Stimulated activated CD4-positive, alpha-beta T cell treated with anti-CD3 and anti-CD28 coated beads, TNF-alpha, amount 100 ng/mL, for 1 hour (primary cell): ENCODE measurements around the gene MAPK14.
"Not testable (repeated sequence)": the region's sequence is repeated elsewhere in the genome, so short reads cannot be mapped to it uniquely, and the experiment has no call there.

Source experiments
- DNase-seq, 3 donors: peaks; one replicate each; pipeline ENCODE4 v3.0.0-alpha.2; 2020; ENCODE audit warnings: low read depth in 3 of 3, low spot score in 1 of 3

MAPK14 gene

DNA sequence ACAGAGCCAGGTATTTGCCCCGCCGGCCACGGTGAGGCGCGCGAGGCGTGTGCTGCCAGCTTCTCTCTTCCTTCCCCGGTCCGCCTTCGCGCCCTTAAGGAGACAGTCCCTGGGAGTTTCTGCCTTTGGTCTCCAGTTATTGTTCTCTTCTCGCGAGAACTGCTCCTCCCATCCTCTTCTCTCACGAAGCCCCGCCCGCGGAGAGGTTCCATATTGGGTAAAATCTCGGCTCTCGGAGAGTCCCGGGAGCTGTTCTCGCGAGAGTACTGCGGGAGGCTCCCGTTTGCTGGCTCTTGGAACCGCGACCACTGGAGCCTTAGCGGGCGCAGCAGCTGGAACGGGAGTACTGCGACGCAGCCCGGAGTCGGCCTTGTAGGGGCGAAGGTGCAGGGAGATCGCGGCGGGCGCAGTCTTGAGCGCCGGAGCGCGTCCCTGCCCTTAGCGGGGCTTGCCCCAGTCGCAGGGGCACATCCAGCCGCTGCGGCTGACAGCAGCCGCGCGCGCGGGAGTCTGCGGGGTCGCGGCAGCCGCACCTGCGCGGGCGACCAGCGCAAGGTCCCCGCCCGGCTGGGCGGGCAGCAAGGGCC lies at the start of gene MAPK14:
MAPK14 (plus strand) TSS at position 308 of the 587 bp plus-strand sequence. CDS start 350 bp downstream, outside the sequence.
- DNase-seq: peak; percentile 93 to 97 (median 96)

DNA sequence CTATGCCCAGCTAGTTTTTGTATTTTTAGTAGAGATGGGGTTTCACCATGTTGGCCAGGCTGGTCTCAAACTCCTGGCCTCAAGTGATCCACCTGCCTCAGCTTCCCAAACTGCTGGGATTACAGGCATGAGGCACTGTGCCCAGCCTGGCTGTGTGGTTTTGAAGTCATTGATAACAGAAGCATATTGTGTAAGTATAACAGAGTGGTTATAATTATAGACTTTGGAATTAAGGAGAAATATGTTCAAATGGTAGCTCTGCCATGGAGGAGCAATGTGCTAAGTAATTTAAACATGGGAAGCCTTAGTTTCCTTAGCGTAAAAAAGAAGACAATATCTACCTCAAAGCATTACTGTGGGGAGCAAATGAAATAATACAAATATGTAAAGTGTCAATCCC lies 47.5 kb upstream of the MAPK14 start:
- not testable (repeated sequence) for DNase-seq

DNA sequence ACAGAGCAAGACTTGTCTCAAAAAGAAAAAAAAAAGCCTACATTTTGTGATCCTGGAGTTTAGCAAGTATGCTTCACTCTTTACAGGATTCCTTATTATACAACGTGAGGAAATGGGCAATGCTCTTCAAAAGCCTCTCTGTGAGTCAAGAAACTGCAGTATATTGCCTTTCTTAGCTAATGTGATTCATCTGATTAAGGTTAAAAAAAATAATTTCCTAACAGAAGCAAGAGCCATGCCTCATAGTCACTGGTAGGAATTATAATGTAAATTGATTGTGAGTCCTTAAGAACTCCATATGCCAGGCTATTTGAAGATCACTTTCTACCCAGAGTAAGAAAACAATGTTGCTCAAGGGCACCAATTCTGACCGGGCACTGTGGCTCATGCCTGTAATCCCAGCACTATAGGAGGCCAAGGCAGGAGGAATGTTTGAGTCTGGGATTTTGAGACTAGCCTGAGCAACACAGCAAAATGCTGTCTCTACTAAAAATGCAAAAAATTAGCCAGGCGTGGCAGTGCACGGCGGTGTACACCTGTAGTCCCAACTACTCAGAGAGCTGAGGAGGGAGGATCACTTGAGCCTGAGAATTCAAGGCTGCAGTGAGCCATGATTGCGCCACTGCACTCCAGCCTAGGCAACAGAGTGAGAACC lies 46.5 kb upstream of the MAPK14 start:
- DNase-seq: no peak

DNA sequence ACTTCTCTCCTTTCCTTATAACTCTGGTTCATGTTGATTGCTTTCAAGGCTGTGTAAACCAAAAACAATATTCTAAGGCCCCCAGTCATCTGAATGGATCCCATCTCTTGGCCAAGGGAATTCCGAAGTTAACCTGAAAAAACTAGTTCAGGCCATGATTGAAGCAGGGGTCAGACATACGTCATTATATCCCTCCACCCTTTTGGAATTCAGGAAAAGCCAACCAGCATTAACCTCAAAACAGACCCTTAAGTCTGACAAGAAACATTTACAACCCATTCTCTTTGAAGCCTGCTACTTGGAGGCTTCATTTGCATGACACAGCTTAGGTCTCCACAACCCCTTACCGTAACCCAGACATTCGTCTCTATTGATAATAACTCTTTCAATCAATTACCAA lies 42.9 kb upstream of the MAPK14 start:
- DNase-seq: no peak

DNA sequence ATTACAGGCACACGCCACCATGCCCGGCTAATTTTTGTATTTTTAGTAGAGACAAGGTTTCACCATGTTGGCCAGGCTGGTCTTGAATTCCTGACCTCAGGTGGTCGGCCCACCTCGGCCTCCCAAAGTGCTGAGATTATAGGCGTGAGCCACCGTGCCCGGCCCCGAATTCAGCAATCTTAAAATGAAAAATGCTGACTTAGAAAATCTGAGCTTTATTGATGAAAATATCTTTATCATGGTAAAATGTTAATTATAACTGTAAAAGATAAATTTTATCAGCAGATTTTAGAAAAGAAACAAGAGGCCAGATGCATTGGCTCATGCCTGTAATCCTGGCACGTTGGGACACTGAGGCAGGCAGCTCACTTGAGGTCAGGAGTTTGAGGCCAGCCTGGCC lies 39.6 kb upstream of the MAPK14 start:
- not testable (repeated sequence) for DNase-seq

DNA sequence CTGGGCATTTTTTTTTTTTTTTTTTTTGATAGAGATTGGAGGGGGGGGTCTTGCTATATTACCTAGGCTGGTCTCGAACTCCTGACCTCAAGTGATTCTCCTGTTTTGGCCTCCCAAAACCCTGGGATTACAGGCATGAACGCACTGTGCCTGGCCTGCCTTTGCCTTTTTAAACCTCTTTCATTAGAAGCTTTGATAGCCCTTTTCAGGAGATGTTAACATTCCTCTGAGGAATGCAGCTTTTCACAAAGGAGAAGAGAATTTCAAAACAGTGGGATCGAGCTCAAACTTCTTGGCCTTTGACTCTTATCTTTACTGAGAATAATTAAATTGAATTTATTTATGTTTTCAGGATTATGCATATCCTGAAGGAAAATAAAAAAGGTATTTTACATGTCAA lies 34.5 kb upstream of the MAPK14 start:
- DNase-seq: no peak

DNA sequence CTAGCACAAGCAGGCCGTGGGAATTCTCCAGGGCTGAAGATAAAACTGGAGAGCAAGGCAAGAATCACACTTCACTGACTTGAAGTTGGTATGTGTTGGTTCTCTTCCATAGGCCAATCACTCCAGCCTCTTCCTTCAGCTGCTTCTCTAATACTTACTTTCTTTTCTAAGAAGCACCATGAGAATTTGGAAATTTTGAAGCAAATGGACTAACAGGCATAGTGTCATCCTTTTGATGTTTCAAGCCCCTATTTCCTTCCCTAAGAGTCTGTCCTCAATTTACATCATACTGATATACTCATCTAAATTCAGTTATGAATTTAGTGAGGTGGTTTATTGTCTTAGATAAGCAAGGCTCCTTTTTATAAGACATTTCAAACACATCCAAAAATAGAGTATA lies 27.2 kb upstream of the MAPK14 start:
- DNase-seq: no peak

DNA sequence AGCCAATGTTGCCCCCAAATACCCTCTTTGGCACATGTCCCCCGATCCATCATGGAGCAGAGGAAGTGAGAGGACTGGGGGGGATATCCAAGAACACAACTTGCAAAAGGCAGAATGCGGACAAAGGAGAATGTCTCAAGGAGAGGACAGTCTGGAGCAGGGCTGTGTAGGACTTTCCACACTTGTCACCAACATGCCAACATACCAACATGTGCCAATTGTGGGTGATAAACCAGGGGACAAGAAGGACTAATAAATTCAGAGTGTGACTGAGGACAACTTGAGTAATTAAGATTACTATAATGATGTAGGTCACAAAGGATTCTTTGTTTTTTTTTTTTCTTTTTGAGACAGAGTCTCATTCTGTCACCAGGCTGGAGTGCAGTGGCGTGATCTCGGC lies 11.9 kb upstream of the MAPK14 start:
- no peak for DNase-seq

DNA sequence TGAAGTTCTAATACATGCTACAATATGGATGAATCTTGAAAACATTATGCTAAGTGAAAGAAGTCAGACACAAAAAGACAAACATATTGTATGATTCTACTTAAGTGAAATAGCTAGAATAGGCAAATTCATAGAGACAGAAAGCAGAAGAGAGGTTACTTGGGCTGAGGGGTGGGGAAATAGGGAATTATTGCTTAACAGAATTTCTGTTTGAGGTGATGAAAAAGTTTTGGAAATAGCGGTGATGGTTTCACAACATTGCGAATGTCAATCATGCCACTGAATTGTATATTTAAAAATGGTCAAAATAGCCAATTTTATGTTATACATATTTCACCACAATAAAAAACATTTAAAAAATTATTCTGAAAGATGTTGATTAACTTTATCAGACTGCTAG lies 9.3 kb upstream of the MAPK14 start:
- no peak for DNase-seq

DNA sequence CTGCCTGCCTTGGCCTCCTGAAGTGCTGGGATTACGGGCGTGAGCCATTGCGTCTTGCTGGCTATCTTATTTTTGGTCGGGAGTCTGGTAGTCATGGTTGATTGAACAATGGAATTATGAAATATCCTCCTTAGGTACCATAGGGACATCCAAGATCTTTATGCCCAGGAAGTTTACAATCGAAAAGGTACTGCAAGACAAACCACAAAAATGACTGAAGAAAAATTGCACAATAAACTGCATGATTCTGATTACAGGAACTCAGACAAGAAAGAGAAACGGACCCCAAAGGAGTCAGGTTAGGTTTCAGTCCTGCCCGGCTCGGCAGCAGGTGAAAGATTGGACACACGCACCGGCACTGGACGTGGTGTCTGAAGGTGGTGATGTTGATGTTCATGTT lies 8.4 kb upstream of the MAPK14 start:
- DNase-seq: no peak

DNA sequence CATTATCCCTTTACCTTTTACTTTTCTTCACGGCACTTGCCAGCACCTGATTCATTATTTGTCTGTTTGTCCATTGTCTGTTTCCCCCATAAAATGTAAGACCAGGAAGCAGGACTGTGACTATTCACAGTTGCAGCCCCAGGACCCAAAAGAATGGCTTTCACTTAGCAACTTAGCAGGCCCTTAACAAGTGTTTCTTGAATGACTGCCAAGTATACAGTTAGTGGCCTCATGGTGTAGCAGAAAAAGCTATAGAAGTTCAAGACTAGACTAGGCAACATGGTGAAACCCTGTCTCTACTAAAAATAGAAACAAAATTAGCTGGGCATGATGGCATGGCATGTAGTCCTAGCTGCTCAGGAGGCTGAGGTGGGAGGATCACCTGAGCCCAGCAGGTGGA lies 7.5 kb upstream of the MAPK14 start:
- DNase-seq: no peak

DNA sequence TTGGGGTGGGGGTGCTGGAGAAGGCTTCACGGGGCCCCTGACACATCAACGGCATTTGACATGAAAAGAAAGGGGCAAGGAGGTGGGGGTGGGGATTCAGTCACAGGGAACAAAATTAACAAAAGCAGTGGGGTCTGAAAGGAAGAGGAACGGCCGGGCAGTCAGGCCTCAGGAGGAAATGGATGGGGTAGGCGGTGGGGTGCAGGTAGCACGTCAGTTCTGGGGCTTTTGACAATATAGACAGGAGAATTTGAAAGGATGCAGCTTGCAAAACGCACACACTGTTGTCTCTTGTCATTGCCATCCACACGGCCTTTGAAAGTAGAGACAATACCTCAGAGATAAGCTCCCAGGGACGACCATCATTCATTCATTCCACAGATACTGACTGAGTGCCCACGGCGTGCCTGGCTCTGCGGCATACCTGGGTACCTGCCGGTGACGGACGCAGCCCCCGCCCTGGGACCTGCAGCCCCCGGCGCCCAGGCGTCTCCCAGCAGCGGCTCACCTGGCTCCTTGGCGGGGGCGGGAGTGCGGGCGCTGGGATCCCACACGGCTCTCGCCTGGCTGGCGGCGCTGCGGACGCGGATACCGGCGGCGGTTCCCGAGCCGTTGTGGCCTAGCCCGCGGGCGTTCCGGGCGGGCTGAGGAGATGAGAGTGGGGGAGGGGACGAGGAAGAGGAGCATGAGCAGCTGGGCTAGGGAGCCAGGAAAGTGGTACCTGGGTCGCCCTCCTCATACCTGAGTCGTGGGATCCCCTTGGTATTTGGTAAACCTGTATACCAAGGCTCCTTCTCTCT lies 3.4 kb upstream of the MAPK14 start, which contains the start of gene SLC26A8:
SLC26A8 (minus strand) TSS at position 646 of the 800 bp plus-strand sequence. CDS start 4,934 bp downstream, outside the sequence.
- DNase-seq: no peak

DNA sequence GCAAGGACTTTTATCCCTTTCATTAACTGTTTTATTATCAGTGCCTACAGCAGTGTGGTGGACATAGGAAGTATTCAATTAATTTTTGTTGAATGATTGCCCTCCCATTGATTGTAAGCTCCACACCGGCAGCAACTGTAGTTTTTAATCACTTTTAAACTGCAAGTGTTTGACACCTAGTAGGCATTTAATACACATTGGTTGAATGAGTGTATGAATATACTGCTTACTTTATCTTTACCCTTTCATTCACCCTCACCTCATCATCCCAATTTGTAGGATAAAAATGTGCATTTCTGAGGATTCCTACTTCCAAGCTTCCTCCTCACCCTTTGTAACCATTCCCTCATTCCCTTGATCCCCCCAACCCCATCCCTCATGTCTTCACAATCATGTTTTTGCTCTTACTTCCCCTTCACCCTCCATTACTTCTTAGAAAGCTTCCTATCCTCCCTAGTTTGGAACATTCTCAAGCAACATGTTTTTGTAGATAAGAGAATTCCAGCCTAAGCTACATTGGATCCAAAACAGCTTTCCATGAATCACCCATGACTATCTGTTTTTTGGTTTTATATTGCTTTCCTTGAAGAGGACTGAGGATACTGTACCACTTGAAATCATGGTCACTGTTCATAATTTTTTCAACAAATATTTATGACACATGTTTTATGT lies 2.2 kb upstream of the MAPK14 start:
- no peak for DNase-seq

DNA sequence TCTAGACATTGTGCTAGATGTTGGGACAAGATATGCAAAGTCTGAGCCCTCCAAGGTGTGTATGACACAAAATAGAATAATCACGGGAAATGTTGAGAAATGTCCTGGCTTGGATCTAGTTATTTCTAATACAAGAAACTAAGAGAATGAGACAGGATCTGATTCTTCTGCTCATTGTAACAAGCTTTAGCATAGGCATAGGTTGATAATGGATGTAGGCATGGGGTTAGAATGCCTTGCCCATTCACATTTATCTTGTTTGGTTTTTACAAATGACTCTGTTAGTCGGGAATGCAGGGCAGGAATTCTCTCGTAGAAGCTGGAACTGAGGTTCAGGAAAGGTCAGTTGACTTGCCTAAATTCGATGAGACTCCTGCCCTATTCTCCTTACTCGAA lies 1.7 kb upstream of the MAPK14 start:
- DNase-seq: no peak

DNA sequence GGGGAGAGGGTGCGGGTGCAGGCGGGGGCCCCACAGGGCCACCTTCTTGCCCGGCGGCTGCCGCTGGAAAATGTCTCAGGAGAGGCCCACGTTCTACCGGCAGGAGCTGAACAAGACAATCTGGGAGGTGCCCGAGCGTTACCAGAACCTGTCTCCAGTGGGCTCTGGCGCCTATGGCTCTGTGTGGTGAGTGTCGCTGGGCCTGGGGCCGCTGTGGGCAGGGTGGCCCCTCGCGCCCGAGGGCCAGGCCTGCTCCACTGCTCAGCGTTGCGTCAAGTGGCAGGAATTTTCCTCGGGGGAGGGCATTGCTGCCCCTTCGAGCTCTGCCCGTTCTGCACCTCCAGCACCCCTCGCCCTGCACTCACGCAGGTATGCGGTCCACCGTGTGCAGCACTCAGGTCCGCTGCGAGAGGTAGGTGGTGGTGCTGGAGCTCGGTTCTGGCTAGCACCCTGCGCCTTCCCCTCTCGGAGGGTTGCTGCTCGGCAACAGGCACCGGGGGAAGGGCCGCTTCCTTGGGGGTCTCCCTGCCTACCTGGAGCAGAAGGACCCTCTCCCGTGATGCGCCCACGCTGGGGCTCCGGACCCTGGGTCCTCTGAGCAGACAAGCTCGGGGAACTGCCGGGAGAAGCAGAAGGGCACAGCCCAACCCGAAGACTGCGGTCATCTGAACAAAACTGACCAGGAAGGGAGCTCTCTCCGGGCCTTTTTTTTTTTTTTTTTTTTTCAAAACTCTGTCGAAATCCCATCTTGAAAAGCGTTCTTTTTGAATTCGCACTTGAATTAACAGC lies 674 bp downstream of the MAPK14 start:
- peak in 2 of 3 donors; percentile 0 to 18 for DNase-seq

DNA sequence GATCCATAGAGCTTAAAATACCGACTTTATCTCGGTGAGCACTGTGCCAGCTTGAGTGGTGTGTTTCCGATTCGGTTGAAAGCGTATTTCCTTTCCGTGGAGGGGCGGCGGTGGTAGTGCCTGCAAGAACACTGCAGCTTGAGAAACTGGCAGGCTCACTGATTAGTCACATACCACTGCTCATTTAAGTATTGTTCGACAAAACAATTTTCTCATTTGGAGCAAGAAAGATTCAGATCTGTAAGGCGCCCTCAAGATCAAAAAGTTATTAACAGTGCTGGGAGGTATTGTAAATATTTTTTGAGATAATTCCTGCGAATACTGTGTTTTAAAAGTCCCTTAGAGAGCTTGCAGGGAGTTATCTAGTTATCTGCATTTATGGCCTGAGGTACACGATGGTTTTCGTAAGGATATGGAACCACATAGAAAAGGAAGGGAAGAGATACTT lies 1.3 kb downstream of the MAPK14 start:
- DNase-seq: peak; percentile 46 to 54 (median 54)

DNA sequence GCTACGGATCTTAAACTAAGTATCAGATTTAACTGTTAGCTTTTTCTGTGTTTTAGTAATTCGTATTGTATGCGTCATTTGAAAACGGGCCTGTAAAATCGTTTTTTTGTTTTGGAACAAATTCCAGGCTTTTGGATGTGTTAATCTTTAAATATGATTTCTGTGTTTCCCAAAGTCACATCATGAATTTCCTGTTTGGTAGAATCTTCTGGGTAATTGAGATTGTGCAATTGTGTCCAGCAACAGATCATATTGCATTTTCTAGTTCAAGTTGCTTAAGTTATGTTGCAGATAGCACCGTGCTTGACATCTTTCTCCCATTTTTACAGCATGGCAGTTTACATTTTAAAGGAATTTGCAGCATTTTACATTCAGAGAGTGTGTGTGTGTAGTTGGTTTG lies 1.9 kb downstream of the MAPK14 start:
- no peak for DNase-seq

DNA sequence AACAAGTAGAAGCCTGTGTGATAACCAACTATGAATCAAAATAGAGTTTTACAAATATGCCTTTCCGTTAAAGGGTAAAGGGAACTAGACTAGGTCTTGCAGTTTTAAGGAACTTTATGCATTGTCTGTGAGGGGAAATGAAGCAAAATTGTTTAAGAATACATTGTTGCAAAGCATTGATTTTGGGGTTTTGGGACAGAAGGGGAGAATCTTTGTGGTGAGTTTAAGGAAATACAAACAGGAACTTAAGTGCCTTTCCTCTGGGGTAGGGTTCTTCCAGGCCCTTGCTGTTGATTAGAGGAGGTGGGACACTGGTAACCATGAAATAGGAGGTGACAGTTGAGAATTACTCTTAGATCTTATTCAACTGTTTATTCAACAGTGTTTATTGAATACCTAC lies 4.7 kb downstream of the MAPK14 start:
- DNase-seq: no peak

DNA sequence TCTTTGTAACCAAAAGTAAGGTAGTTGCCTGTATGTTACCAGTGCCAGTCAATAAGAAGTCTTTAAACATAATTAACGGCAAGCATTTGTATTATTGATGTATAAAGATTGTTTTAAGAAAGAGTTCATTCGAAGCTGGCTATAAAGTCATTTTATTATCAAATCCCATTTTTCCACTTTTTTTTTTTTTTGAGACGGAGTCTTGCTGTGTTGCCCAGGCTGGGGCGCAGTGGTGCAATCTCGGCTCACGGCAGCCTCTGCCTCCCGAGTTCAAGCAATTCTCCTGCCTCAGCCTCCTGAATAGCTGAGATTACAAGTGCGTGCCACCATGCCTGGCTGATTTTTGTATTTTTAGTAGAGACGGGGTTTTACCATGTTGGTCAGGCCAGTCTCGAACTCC lies 5.5 kb downstream of the MAPK14 start:
- not testable (repeated sequence) for DNase-seq

DNA sequence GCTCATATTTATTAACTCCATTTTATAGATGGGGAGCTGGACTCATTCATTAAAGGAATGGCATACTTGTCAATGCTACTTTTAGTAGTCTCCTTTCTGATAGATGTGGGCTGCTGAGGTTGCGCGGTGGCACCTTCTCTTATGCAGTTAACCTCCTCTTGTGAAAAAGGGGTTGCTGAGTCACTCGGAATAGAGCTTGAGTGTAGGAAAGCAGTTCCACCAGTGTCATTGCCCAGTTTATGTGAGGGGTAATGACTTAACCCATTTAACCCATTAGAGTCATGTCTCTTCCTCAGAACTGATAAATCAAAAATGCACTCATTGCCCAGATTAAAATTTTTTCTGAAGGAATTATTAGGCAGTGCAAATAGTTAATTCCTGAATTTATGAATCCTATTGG lies 6.3 kb downstream of the MAPK14 start:
- DNase-seq: no peak

DNA sequence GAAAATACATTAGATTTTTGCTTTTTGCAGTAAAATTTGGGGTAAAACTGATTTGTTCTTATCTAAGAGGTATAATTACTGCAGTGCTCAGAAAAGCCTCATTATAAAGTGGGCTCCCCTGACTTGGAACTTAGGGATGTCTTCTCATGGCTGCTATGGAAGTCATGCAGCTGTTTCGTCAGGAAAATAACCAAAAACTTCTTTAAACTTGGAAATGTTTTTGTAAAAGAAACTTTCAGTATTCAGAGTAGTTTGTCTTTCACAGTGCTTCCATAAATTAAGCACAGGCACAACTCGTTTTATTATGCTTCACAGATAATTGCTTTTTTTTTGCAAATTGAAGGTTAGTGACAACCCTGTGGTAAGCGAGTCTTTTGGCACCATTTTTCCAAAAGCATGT lies 6.8 kb downstream of the MAPK14 start:
- no peak for DNase-seq
